ENCODE results near the gene BTF3. TPM values are rescaled to one million over a fixed set of nuclear protein-coding genes. Genes with fewer than 3 reads are reported as not detected.

BTF3 gene
- total and polyA plus RNA-seq, 2 experiments from 2014 or later = 506 to 1,148 TPM

DNA sequence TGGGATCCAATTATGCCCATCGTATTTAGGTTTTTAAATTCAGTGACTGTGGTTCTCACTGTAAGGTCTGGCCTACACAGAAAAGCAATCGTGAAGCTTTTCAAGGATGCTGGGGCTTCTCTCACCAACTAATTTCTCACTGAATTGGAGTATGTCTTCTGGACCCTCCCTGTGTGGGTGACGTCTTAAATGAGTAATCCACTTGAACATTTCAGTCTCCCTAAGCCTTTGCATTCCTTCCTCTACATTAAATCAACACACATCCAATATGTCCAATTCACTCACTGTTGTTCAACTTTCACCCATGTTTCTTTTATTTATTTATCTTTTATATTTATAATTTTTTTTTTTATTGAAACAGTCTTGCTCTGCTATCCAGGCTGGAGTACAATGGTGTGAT lies 12.5 kb upstream of the BTF3 start:
- no peak for TF ChIP-seq ZNF331 (CRISPR knock-in tag; IDR thresholded peaks at IDR 0.05; ENCODE audit: low read depth)
- no peak for TF ChIP-seq JUNB (IDR thresholded peaks at IDR 0.05; ENCODE audit: unreplicated experiment)
- TF ChIP-seq CREB1 (CRISPR knock-in tag; IDR thresholded peaks at IDR 0.05; ENCODE audit: low read depth) = no peak
- TF ChIP-seq, protein P1, sequence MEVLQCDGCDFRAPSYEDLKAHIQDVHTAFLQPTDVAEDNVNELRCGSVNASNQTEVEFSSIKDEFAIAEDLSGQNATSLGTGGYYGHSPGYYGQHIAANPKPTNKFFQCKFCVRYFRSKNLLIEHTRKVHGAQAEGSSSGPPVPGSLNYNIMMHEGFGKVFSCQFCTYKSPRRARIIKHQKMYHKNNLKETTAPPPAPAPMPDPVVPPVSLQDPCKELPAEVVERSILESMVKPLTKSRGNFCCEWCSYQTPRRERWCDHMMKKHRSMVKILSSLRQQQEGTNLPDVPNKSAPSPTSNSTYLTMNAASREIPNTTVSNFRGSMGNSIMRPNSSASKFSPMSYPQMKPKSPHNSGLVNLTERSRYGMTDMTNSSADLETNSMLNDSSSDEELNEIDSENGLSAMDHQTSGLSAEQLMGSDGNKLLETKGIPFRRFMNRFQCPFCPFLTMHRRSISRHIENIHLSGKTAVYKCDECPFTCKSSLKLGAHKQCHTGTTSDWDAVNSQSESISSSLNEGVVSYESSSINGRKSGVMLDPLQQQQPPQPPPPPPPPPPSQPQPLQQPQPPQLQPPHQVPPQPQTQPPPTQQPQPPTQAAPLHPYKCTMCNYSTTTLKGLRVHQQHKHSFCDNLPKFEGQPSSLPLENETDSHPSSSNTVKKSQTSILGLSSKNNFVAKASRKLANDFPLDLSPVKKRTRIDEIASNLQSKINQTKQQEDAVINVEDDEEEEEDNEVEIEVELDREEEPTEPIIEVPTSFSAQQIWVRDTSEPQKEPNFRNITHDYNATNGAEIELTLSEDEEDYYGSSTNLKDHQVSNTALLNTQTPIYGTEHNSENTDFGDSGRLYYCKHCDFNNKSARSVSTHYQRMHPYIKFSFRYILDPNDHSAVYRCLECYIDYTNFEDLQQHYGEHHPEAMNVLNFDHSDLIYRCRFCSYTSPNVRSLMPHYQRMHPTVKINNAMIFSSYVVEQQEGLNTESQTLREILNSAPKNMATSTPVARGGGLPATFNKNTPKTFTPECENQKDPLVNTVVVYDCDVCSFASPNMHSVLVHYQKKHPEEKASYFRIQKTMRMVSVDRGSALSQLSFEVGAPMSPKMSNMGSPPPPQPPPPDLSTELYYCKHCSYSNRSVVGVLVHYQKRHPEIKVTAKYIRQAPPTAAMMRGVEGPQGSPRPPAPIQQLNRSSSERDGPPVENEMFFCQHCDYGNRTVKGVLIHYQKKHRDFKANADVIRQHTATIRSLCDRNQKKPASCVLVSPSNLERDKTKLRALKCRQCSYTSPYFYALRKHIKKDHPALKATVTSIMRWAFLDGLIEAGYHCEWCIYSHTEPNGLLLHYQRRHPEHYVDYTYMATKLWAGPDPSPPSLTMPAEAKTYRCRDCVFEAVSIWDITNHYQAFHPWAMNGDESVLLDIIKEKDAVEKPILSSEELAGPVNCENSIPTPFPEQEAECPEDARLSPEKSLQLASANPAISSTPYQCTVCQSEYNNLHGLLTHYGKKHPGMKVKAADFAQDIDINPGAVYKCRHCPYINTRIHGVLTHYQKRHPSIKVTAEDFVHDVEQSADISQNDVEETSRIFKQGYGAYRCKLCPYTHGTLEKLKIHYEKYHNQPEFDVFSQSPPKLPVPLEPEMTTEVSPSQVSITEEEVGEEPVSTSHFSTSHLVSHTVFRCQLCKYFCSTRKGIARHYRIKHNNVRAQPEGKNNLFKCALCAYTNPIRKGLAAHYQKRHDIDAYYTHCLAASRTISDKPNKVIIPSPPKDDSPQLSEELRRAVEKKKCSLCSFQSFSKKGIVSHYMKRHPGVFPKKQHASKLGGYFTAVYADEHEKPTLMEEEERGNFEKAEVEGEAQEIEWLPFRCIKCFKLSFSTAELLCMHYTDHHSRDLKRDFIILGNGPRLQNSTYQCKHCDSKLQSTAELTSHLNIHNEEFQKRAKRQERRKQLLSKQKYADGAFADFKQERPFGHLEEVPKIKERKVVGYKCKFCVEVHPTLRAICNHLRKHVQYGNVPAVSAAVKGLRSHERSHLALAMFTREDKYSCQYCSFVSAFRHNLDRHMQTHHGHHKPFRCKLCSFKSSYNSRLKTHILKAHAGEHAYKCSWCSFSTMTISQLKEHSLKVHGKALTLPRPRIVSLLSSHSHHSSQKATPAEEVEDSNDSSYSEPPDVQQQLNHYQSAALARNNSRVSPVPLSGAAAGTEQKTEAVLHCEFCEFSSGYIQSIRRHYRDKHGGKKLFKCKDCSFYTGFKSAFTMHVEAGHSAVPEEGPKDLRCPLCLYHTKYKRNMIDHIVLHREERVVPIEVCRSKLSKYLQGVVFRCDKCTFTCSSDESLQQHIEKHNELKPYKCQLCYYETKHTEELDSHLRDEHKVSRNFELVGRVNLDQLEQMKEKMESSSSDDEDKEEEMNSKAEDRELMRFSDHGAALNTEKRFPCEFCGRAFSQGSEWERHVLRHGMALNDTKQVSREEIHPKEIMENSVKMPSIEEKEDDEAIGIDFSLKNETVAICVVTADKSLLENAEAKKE (CRISPR knock-in tag; IDR thresholded peaks at IDR 0.05) = no peak
- no peak for TF ChIP-seq REST (IDR thresholded peaks at IDR 0.05; ENCODE audit: unreplicated experiment)
- no peak for TF ChIP-seq STAT1 (IDR thresholded peaks at IDR 0.05; ENCODE audit: unreplicated experiment)
- no peak for TF ChIP-seq EZH2phosphoT487 (IDR thresholded peaks at IDR 0.05; ENCODE audit: unreplicated experiment)
- no peak for TF ChIP-seq NANOG (IDR thresholded peaks at IDR 0.05; ENCODE audit: borderline replicate concordance)
- no peak for TF ChIP-seq ZNF114 (CRISPR knock-in tag; IDR thresholded peaks at IDR 0.05)
- TF ChIP-seq EZH2 (IDR thresholded peaks at IDR 0.05; ENCODE audit: low read depth, unreplicated experiment) = no peak
- TF ChIP-seq, protein P2, sequence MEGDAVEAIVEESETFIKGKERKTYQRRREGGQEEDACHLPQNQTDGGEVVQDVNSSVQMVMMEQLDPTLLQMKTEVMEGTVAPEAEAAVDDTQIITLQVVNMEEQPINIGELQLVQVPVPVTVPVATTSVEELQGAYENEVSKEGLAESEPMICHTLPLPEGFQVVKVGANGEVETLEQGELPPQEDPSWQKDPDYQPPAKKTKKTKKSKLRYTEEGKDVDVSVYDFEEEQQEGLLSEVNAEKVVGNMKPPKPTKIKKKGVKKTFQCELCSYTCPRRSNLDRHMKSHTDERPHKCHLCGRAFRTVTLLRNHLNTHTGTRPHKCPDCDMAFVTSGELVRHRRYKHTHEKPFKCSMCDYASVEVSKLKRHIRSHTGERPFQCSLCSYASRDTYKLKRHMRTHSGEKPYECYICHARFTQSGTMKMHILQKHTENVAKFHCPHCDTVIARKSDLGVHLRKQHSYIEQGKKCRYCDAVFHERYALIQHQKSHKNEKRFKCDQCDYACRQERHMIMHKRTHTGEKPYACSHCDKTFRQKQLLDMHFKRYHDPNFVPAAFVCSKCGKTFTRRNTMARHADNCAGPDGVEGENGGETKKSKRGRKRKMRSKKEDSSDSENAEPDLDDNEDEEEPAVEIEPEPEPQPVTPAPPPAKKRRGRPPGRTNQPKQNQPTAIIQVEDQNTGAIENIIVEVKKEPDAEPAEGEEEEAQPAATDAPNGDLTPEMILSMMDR (conservative IDR thresholded peaks at IDR 0.05; ENCODE audit: low read depth in 2 of 2) = no peak
- TF ChIP-seq ETS1 (IDR thresholded peaks at IDR 0.05) = no peak
- no peak for TF ChIP-seq POLR2AphosphoS5 (IDR thresholded peaks at IDR 0.05; ENCODE audit: low read depth)
- no peaks in the 10 kb centered on the region for H3K79me2 ChIP-seq (replicated peaks; ENCODE audit: insufficient read depth)
- H3F3A ChIP-seq (replicated peaks; ENCODE audit: low read depth) = peaks cover 6% of the 10 kb centered on the region; the same call in 1 of the 2 replicates
- H3K4me1 ChIP-seq (ENCODE audit: insufficient read depth) = peaks cover 23% of the 10 kb centered on the region
- no peak overlapping the region; the same call in 1 of the 2 replicates for H3K4me3 ChIP-seq
- Mint-ChIP-seq H3K27me3 (ENCODE audit: insufficient read depth, low read depth, poor library complexity) (peaks cover 6% of the 10 kb centered on the region), H3K4me3 (no peak overlapping the region; the same call in 2 of the 3 replicates), H3K27ac (peak overlapping the region; percentile 98), H3K4me1 (peaks cover 56% of the 10 kb centered on the region), H3K9me3 (no peaks in the 10 kb centered on the region; the same call in 2 of the 3 replicates), H3K36me3 (ENCODE audit: low read depth) (peaks cover 3% of the 10 kb centered on the region; the same call in 2 of the 3 replicates)
- ATAC-seq (no peak), DNase-seq (ENCODE audit: low spot score) (no peak)
- H3K36me3 ChIP-seq (ENCODE audit: insufficient read depth) = no peaks in the 10 kb centered on the region
- H3K9me2 ChIP-seq (ENCODE audit: insufficient read depth) = peaks cover 15% of the 10 kb centered on the region
- no peak overlapping the region for H3K4me2 ChIP-seq
- H3K27ac ChIP-seq (ENCODE audit: low read depth) = peak overlapping the region; percentile 89
- no peaks in the 10 kb centered on the region for H3K27me3 ChIP-seq (ENCODE audit: insufficient read depth)
- H2AFZ ChIP-seq = no peak overlapping the region
- H4K20me1 ChIP-seq (replicated peaks; ENCODE audit: insufficient read depth) = no peaks in the 10 kb centered on the region
